IMR-90 (cell line): ENCODE measurements around the gene PTPRF. TPM values are rescaled to one million over a fixed set of nuclear protein-coding genes. Genes with fewer than 3 reads are reported as not detected.

Experiments
- ATAC-seq: fragments of 200-7000 bp; cut with Tn5 transposase; 2 replicates; pipeline ENCODE4 v1.9.1; 2020; ENCODE audit warnings: low read depth, mild to moderate bottlenecking, moderate library complexity
- BruUV-seq: library from RNA; stranded (reverse); fragments of 400-500 nt; replicated peaks from 2 replicates; lab custom pipeline; 2021; lab: Mats Ljungman, UMichigan
- CTCF ChIA-PET: fragments of 300-600 bp; formaldehyde crosslinking; extraction: SDS; loops from one replicate; lab custom pipeline; 2021; ENCODE audit warnings: antibody characterized with exemption; lab: Yijun Ruan, JAX
- POLR2A ChIA-PET: fragments of 300-600 bp; sonication (Branson Sonifier 250); formaldehyde crosslinking; loops from one replicate; lab custom pipeline; 2022; ENCODE audit warnings: antibody characterized with exemption; ENCODE audit not compliant: unreplicated experiment; lab: Charles Lee
- DNase-seq: peaks from one replicate; pipeline ENCODE4 v3.0.0; 2013
- H2AFZ ChIP-seq: replicated peaks from 2 replicates; pipeline ENCODE3; 2013; ENCODE audit warnings: low read length, mild to moderate bottlenecking; ENCODE audit not compliant: poor library complexity
- H2AK5ac ChIP-seq: 2 replicates; pipeline ENCODE4 v1.6.1; 2013; ENCODE audit warnings: low read depth, low read length, inconsistent platforms
- H2AK9ac ChIP-seq: replicated peaks from 2 replicates; pipeline ENCODE3; 2013; ENCODE audit warnings: mild to moderate bottlenecking, low read depth, low read length, moderate library complexity; ENCODE audit not compliant: poor library complexity
- H2BK120ac ChIP-seq: 2 replicates; pipeline ENCODE4 v1.6.1; 2013; ENCODE audit warnings: low read depth, low read length, inconsistent platforms
- H2BK15ac ChIP-seq: 3 replicates; pipeline ENCODE4 v1.6.1; 2013; ENCODE audit warnings: low read depth, low read length, inconsistent platforms
- H2BK20ac ChIP-seq: 2 replicates; pipeline ENCODE4 v1.6.1; 2013; ENCODE audit warnings: low read depth, mild to moderate bottlenecking, inconsistent platforms, low read length, moderate library complexity
- H2BK5ac ChIP-seq: 2 replicates; pipeline ENCODE4 v1.6.1; 2013; ENCODE audit warnings: mild to moderate bottlenecking, low read depth, low read length, inconsistent platforms; ENCODE audit not compliant: poor library complexity, severe bottlenecking
- H3K14ac ChIP-seq: replicated peaks from 2 replicates; pipeline ENCODE4 v1.6.1; 2013; ENCODE audit warnings: low read depth, low read length, inconsistent platforms
- H3K18ac ChIP-seq: 2 replicates; pipeline ENCODE4 v1.6.1; 2013; ENCODE audit warnings: low read depth, low read length, control low read depth
- H3K23ac ChIP-seq: 2 replicates; pipeline ENCODE4 v1.6.1; 2013; ENCODE audit warnings: low read depth, low read length, inconsistent platforms
- H3K27ac ChIP-seq: 2 replicates; pipeline ENCODE4 v1.5.1; 2013; ENCODE audit warnings: mild to moderate bottlenecking, control low read depth, low read length; ENCODE audit not compliant: insufficient read depth
- H3K27me3 ChIP-seq: 2 replicates; pipeline ENCODE4 v1.6.1; 2013; ENCODE audit warnings: low read length; ENCODE audit not compliant: control insufficient read depth, insufficient read depth
- H3K36me3 ChIP-seq: 2 replicates; pipeline ENCODE4 v1.6.1; 2013; ENCODE audit warnings: low read length, mixed read lengths; ENCODE audit not compliant: control insufficient read depth, insufficient read depth
- H3K4ac ChIP-seq: 2 replicates; pipeline ENCODE4 v1.6.1; 2013; ENCODE audit warnings: low read depth, low read length, inconsistent platforms
- H3K4me1 ChIP-seq: 2 replicates; pipeline ENCODE4 v1.6.1; 2013; ENCODE audit warnings: low read length, mixed read lengths; ENCODE audit not compliant: control insufficient read depth, insufficient read depth
- H3K4me2 ChIP-seq: 2 replicates; pipeline ENCODE4 v1.6.1; 2013; ENCODE audit warnings: low read depth, mild to moderate bottlenecking, control low read depth, low read length, moderate library complexity
- H3K4me3 ChIP-seq: 2 replicates; pipeline ENCODE4 v1.5.1; 2013; ENCODE audit warnings: low read depth, mild to moderate bottlenecking, control low read depth, low read length, moderate library complexity; ENCODE audit not compliant: insufficient read depth
- H3K56ac ChIP-seq: 2 replicates; pipeline ENCODE4 v1.6.1; 2013; ENCODE audit warnings: low read length, inconsistent platforms; ENCODE audit not compliant: insufficient read depth; ENCODE audit errors: extremely low read depth
- H3K79me1 ChIP-seq, 2 experiments: 2 replicates each; pipeline ENCODE4 v1.6.1; 2013; ENCODE audit warnings: low read length in 2 of 2, inconsistent platforms in 1 of 2, low read depth in 1 of 2
- H3K9ac ChIP-seq: 2 replicates; pipeline ENCODE4 v1.6.1; 2013; ENCODE audit warnings: low read depth, low read length, control low read depth
- H3K9me1 ChIP-seq: 2 replicates; pipeline ENCODE4 v1.6.1; 2013; ENCODE audit warnings: low read length, inconsistent platforms; ENCODE audit not compliant: insufficient read depth
- H3K9me3 ChIP-seq: 2 replicates; pipeline ENCODE4 v1.6.1; 2013; ENCODE audit warnings: low read length; ENCODE audit not compliant: control insufficient read depth, insufficient read depth
- H4K20me1 ChIP-seq: 2 replicates; pipeline ENCODE4 v1.6.1; 2013; ENCODE audit warnings: low read length, inconsistent platforms; ENCODE audit not compliant: insufficient read depth
- H4K5ac ChIP-seq: 2 replicates; pipeline ENCODE4 v1.6.1; 2013; ENCODE audit warnings: mild to moderate bottlenecking, low read depth, low read length, control low read depth
- H4K8ac ChIP-seq, 2 experiments: 2 replicates each; pipeline ENCODE4 v1.6.1; 2013; ENCODE audit warnings: low read depth in 2 of 2, low read length in 2 of 2, control low read depth in 1 of 2, inconsistent platforms in 1 of 2
- H4K91ac ChIP-seq: 2 replicates; pipeline ENCODE4 v1.6.1; 2013; ENCODE audit warnings: low read depth, low read length, inconsistent platforms; ENCODE audit not compliant: insufficient read depth
- CEBPB ChIP-seq: IDR thresholded peaks from 2 replicates; pipeline ENCODE4 v1.6.1; 2012; ENCODE audit warnings: low read depth, low read length, improper control_type of control experiment
- FOS ChIP-seq: fragments of 150-350 bp; IDR thresholded peaks from 2 replicates; pipeline ENCODE4 v1.6.1; 2016; ENCODE audit warnings: low read depth, low read length
- MXI1 ChIP-seq: IDR thresholded peaks from 2 replicates; pipeline ENCODE4 v1.6.1; 2012; ENCODE audit warnings: low read depth, mild to moderate bottlenecking, low read length, moderate library complexity, borderline replicate concordance
- RAD21 ChIP-seq: IDR thresholded peaks from 2 replicates; pipeline ENCODE4 v1.6.1; 2012; ENCODE audit warnings: low read length, improper control_type of control experiment
- RFX5 ChIP-seq: IDR thresholded peaks from 2 replicates; pipeline ENCODE4 v1.8.0; 2012; ENCODE audit warnings: low read depth, mild to moderate bottlenecking, low read length, moderate library complexity
- WGBS, 2 experiments: methylation state at CpG; one replicate each; pipeline versions ENCODE4 v1.1.5 to v1.1.7; 2013; ENCODE audit warnings: missing lambda C conversion rate in 2 of 2; ENCODE audit not compliant: insufficient read length in 1 of 2; ENCODE audit errors: extremely low coverage in 2 of 2; 5-methylcytosine and 5-hydroxymethylcytosine counted together
- dilution Hi-C: fragments of 300-500 bp; cut with HindIII; formaldehyde crosslinking; loops from one replicate; pipeline ENCODE4 v1.14.3; 2018; ENCODE audit warnings: low sequenced_read_pairs; ENCODE audit not compliant: unreplicated experiment
- in situ Hi-C: fragments of 300-500 bp; cut with MboI; formaldehyde crosslinking; loops from 3 replicates; pipeline ENCODE4 v1.14.3; 2019; ENCODE audit warnings: low sequenced_read_pairs, inconsistent platforms, mixed read lengths
- intact Hi-C: fragments of 100-400 bp; cut with micrococcal nuclease; formaldehyde crosslinking; loops from 2 replicates; pipeline ENCODE4 v1.10.0; 2022
- polyA plus RNA-seq, 3 experiments: library from polyadenylated mRNA; depleted of rRNA; stranded (reverse); fragments of >200 nt; gene quantifications; 2 replicates each; pipeline ENCODE4 v1.2.3, GENCODE V29; 2012; ENCODE audit warnings: low replicate concordance in 1 of 3
- total RNA-seq: library from RNA; depleted of rRNA; stranded (reverse); fragments of >200 nt; gene quantifications from 2 replicates; pipeline ENCODE4 v1.2.3, GENCODE V29; 2012
- TF ChIP-seq, protein P1 (sequence below): fragments of 150-350 bp; IDR thresholded peaks from 2 replicates; pipeline ENCODE4 v1.6.1; 2016; ENCODE audit warnings: low read depth, mild to moderate bottlenecking, low read length, moderate library complexity, borderline replicate concordance

Gene PTPRF
- total and polyA plus RNA-seq, 2 of the 4 experiments (the other 2 are of a cell fraction), result 25.8 to 92.3 TPM

- no peaks in the 10 kb centered on the region for H3K4me1 ChIP-seq
- no peak overlapping the region for H2BK5ac ChIP-seq
- no peaks in the 10 kb centered on the region for H3K79me1 ChIP-seq
- H3K18ac ChIP-seq, result no peak overlapping the region
- POLR2A ChIA-PET, result interaction anchor here (0.6 kb wide), 1 partner anchor 421 kb away, joined by 3 read pairs; no protein-coding TSS in a partner anchor
- H3K27me3 ChIP-seq, result no peaks in the 10 kb centered on the region; the same call in 1 of the 2 replicates
- H3K27ac ChIP-seq, result no peak overlapping the region
- no peak overlapping the region for H2BK15ac ChIP-seq
- intact Hi-C loops, result no loop called here
- H3K9me1 ChIP-seq, result no peaks in the 10 kb centered on the region
- H2BK20ac ChIP-seq, result no peak overlapping the region
- no peak overlapping the region for H3K56ac ChIP-seq
- H4K5ac ChIP-seq, result no peak overlapping the region
- H3K36me3 ChIP-seq, result no peaks in the 10 kb centered on the region
- no peak overlapping the region for H4K8ac ChIP-seq
- no peak overlapping the region for H3K23ac ChIP-seq
- dilution Hi-C loops, result no loop called here
- H3K9me3 ChIP-seq, result no peaks in the 10 kb centered on the region
- ATAC-seq, result no peak
- no peak overlapping the region for H2AK5ac ChIP-seq
- no peak for TF ChIP-seq RAD21
- no peak for TF ChIP-seq FOS
- TF ChIP-seq MXI1, result no peak
- TF ChIP-seq, protein P1, sequence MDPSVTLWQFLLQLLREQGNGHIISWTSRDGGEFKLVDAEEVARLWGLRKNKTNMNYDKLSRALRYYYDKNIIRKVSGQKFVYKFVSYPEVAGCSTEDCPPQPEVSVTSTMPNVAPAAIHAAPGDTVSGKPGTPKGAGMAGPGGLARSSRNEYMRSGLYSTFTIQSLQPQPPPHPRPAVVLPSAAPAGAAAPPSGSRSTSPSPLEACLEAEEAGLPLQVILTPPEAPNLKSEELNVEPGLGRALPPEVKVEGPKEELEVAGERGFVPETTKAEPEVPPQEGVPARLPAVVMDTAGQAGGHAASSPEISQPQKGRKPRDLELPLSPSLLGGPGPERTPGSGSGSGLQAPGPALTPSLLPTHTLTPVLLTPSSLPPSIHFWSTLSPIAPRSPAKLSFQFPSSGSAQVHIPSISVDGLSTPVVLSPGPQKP, result no peak
- TF ChIP-seq RFX5, result no peak
- no peak for TF ChIP-seq CEBPB
- no peak overlapping the region for H3K4me2 ChIP-seq
- CTCF ChIA-PET, result no interaction called here
- H2AK9ac ChIP-seq, result no peak overlapping the region
- in situ Hi-C loops, result no loop called here
- H4K91ac ChIP-seq, result no peak overlapping the region
- H3K9ac ChIP-seq, result no peak overlapping the region
- H2BK120ac ChIP-seq, result no peak overlapping the region
- no peak overlapping the region for H3K4ac ChIP-seq
- DNase-seq, result no peak
- H3K4me3 ChIP-seq, result no peak overlapping the region
- no peak overlapping the region for H3K14ac ChIP-seq
- no TSS peak for BruUV-seq
- H2AFZ ChIP-seq, result no peak overlapping the region
- 92% methylated on average over 2 of the region's 6 CpGs; no CpG with 5 or more reads in 1 of the 2 experiments for WGBS, 2 experiments
- H4K20me1 ChIP-seq, result no peaks in the 10 kb centered on the region
These were observed 18.0 kb upstream of the PTPRF start for GRCh38 chr1:43512681-43513080.
